Lower leg skin (tissue), 4 donors: ENCODE measurements around the gene MMP7. TPM values are rescaled to one million over a fixed set of nuclear protein-coding genes. Genes with fewer than 3 reads are reported as not detected.

Experiments used
- DNase-seq, 2 donors: peaks; one replicate each; pipeline ENCODE4 v3.0.0-alpha.2; 2019; ENCODE audit warnings: low spot score in 2 of 2
- H3K4me3 ChIP-seq: fragments of 200-600 bp; sonication (generic); 2 replicates; pipeline ENCODE4 v1.5.1; 2017; ENCODE audit warnings: mild to moderate bottlenecking, low read depth; ENCODE audit not compliant: poor library complexity, severe bottlenecking
- POLR2A ChIP-seq, 2 donors: fragments of 450-650 bp; IDR thresholded peaks; one replicate each; pipeline ENCODE4 v1.6.1; 2016 to 2017; ENCODE audit warnings: antibody characterized with exemption in 2 of 2, mild to moderate bottlenecking in 1 of 2, moderate library complexity in 1 of 2
- WGBS, 2 donors: methylation state at CpG; one replicate each; pipeline ENCODE4 v1.1.5; 2018; 5-methylcytosine and 5-hydroxymethylcytosine counted together
- intact Hi-C: fragments of 100-400 bp; cut with DNase I; formaldehyde crosslinking; loops from one replicate; pipeline ENCODE4 v1.15.0; 2023; ENCODE audit warnings: low total_unique reads
- total RNA-seq, 4 donors: library from RNA; depleted of rRNA; stranded (reverse); fragments of >200 nt; gene quantifications; one replicate each; pipeline ENCODE4 v1.1.0, GENCODE V29; 2016
- TF ChIP-seq, protein P1 (sequence below), 3 donors: fragments of 450-650 bp; IDR thresholded peaks; one replicate each; pipeline ENCODE4 v1.5.1; 2016; ENCODE audit warnings: antibody characterized with exemption in 3 of 3, mild to moderate bottlenecking in 3 of 3, moderate library complexity in 2 of 3

The MMP7 gene
- total RNA-seq, 4 donors from 2014 or later, result 15.9 to 195 (median 95.8) TPM

DNA sequence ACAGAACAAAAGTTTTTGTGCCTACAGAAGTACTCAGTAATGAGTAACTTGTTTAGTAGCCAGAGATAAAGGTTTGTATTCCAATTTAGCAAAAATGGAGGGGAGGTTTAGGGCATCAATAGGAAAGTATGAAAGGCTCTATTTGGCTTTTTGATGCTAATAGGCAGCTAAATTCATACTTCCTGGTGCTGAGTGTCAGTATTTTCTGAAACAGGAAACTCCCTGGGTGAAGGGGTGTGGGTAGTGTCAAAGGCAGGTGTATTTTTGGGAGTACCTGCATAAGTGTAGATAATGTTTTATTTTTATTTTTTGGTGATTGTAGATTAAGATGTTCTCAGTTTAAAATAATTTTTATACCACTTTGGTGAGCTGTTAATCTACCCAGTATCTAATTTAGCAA is 29.3 kb upstream of the MMP7 start:
- H3K4me3 ChIP-seq, result no peak overlapping the region
- no peak for DNase-seq
- no peak for TF ChIP-seq POLR2A (IDR thresholded peaks at IDR 0.05)
- TF ChIP-seq, protein P1, sequence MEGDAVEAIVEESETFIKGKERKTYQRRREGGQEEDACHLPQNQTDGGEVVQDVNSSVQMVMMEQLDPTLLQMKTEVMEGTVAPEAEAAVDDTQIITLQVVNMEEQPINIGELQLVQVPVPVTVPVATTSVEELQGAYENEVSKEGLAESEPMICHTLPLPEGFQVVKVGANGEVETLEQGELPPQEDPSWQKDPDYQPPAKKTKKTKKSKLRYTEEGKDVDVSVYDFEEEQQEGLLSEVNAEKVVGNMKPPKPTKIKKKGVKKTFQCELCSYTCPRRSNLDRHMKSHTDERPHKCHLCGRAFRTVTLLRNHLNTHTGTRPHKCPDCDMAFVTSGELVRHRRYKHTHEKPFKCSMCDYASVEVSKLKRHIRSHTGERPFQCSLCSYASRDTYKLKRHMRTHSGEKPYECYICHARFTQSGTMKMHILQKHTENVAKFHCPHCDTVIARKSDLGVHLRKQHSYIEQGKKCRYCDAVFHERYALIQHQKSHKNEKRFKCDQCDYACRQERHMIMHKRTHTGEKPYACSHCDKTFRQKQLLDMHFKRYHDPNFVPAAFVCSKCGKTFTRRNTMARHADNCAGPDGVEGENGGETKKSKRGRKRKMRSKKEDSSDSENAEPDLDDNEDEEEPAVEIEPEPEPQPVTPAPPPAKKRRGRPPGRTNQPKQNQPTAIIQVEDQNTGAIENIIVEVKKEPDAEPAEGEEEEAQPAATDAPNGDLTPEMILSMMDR (IDR thresholded peaks at IDR 0.05), result no peak
- intact Hi-C loops, result no loop called here

DNA sequence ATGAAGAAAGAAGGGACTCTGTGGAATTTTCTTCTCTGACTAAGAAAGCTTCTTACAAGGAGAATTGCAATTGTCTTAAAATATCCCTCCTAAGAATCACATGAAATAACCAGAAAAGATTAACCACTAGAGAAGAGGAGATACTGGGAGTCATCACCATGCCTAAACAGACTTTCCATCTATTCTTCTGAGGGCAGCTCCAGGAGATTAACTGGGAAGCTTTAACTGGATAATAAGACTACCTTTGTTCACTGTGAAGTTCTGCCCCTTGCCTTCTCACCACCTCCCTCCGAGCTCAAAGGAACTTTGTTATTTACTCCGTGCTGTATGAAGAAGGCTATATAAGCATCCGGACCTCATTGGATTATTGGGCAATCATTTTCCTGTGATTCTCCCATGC is 24.5 kb upstream of the MMP7 start:
- no peak for TF ChIP-seq POLR2A (IDR thresholded peaks at IDR 0.05)
- TF ChIP-seq, protein P1 (IDR thresholded peaks at IDR 0.05), result no peak
- H3K4me3 ChIP-seq, result no peak overlapping the region
- DNase-seq, result no peak
- 79 to 88% methylated on average over 3 of the region's 3 CpGs for WGBS, 2 donors
- intact Hi-C loops, result no loop called here

DNA sequence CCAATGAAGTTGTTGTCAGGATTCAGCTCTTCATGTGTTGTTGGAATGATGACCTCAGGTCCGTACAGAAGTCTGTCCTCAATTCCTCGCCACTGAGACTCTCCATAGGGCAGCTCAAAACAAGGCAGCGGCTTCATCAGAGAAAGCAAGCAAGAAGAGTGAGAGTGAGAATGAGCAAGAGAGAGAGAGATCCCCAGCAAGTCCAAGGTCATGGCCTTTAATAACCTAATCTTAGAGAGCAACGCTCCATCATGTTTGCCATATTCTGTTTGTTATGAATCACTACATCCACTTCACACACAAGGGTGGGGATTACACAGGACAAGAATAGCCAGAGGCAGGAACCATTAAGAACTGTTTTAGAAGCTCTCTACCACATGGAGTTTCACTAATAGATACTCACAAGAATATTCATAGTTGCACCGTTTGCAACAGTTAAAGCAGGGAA is 23.3 kb upstream of the MMP7 start:
- 55 to 79% methylated on average over 5 of the region's 5 CpGs for WGBS, 2 donors
- intact Hi-C loops, result no loop called here
- TF ChIP-seq, protein P1 (IDR thresholded peaks at IDR 0.05), result no peak
- TF ChIP-seq POLR2A (IDR thresholded peaks at IDR 0.05), result no peak
- no peak overlapping the region for H3K4me3 ChIP-seq
- DNase-seq, result no peak

DNA sequence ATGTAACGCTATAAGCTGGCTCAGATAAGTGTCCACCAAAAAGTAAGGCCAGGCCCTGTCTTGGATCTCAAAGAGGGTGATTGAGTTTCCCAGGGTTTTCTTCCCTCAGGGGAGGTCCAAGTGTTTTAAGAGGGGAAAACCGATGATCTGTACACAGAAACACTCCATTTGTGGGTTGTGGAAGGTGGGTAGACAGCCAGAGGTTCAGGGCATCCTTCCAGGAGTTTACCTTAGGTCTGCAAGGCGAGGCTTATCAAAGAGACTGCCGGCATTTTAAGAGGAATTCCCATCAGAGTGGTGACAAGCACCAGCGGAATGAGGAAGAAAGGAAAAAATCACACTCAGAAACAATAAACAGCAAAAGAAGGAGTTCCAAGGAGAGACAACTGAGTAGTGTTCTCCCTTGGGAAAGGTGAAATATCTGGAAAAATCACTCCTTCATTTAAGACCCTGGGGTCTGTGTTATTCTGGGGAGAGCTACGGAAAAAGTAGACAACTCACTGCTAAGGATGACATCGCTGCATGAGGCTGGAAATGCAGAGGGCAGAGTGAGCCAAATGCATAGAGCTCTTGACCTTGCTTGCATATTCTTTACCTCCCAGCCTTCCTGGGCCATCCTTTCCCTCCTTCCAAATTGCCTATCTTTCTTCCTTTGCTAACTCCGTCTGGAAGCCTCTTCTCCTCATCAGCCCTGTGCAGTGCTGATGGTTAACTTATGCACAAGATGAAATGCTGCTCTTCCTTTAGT is 22.1 kb upstream of the MMP7 start:
- TF ChIP-seq, protein P1 (IDR thresholded peaks at IDR 0.05), result no peak
- TF ChIP-seq POLR2A (IDR thresholded peaks at IDR 0.05), result no peak
- intact Hi-C loops, result no loop called here
- H3K4me3 ChIP-seq, result no peak overlapping the region
- 66 to 70% methylated on average over 8 of the region's 8 CpGs for WGBS, 2 donors
- no peak for DNase-seq

DNA sequence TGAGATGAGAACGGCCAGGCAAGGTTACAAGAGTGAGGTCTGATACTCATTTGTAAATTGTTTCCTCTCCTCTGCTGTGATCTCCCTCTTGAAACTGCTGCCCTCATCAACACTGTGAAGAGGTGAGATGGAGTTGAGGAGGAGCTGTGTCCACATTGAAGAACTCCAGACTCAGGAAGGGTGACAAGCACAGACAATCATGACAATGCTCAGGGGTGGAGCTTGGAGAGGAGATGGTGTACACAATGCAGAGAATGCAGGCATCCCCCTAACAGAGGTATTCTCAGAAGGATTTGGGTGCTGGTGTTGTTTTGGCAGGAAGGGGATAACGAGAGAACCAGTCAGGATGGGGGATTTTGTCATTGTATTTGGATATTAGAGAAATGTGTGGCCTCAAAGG is 21.5 kb upstream of the MMP7 start:
- intact Hi-C loops, result no loop called here
- TF ChIP-seq POLR2A (IDR thresholded peaks at IDR 0.05), result no peak
- TF ChIP-seq, protein P1 (IDR thresholded peaks at IDR 0.05), result no peak
- no peak overlapping the region for H3K4me3 ChIP-seq
- 73 to 79% methylated on average over 2 of the region's 2 CpGs for WGBS, 2 donors
- DNase-seq, result no peak
